ENCODE data around the gene ALDH3B2.

DNA sequence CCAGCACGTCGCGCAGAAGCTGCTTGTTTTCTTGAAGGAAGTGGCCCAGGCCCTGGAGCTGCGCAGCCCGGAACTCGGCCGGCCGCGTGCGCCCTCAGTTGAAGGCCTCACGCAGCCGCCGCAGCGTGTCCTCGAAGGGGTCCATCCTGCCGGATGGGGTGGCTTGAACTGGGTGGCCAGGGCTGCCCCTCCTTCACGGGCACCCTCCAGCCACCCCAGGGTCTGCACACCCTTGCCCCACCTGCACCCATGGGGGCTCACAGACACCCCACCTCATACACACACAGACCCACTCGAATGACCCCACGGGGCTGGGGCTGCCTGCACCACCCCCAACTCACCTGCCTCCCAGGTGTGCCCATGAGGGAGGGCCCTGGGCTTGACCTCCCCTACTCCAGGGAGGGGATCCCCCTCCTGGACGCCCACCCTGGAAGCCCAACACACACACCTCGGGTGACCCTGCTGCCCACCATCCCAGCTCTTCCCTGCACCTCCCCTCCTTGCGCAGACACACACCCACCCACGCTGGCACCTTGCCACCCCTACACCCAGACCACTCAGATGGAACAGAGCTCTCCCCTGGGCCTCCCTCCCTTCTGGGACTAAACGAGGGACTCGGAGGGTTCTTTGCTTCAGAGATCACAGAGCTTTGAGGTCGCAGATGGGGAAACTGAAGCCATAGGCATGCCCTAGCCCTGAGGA, 6.8 kb downstream of the ALDH3B2 start:
- TF ChIP-seq POLR2AphosphoS5 (IDR thresholded peaks at IDR 0.05) (no peak), POLR2A (IDR thresholded peaks at IDR 0.05) (no peak)
- TF ChIP-seq, protein P1, sequence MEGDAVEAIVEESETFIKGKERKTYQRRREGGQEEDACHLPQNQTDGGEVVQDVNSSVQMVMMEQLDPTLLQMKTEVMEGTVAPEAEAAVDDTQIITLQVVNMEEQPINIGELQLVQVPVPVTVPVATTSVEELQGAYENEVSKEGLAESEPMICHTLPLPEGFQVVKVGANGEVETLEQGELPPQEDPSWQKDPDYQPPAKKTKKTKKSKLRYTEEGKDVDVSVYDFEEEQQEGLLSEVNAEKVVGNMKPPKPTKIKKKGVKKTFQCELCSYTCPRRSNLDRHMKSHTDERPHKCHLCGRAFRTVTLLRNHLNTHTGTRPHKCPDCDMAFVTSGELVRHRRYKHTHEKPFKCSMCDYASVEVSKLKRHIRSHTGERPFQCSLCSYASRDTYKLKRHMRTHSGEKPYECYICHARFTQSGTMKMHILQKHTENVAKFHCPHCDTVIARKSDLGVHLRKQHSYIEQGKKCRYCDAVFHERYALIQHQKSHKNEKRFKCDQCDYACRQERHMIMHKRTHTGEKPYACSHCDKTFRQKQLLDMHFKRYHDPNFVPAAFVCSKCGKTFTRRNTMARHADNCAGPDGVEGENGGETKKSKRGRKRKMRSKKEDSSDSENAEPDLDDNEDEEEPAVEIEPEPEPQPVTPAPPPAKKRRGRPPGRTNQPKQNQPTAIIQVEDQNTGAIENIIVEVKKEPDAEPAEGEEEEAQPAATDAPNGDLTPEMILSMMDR (IDR thresholded peaks at IDR 0.05) = no peak

Measured in stomach (tissue), 4 donors.